Neural progenitor cell (in vitro differentiated cells): Measurements from ENCODE around the gene COL11A2. TPM values are rescaled to one million over a fixed set of nuclear protein-coding genes. Genes with fewer than 3 reads are reported as not detected.

Experiments
- DNase-seq: peaks from one replicate; pipeline ENCODE4 v3.0.0-alpha.2; 2016; ENCODE audit warnings: low spot score
- H2AFZ ChIP-seq: fragments of 200-600 bp; sonication (generic); replicated peaks from 2 replicates; pipeline ENCODE4 v1.6.1; 2016; ENCODE audit warnings: antibody characterized with exemption
- H3F3A ChIP-seq: fragments of 200-600 bp; sonication (generic); 2 replicates; pipeline ENCODE4 v1.6.1; 2016; ENCODE audit warnings: antibody characterized with exemption, low read depth
- H3K27ac ChIP-seq: fragments of 200-600 bp; sonication (generic); 2 replicates; pipeline ENCODE4 v1.5.1; 2016; ENCODE audit warnings: mild to moderate bottlenecking
- H3K27me3 ChIP-seq: fragments of 200-600 bp; sonication (generic); 2 replicates; pipeline ENCODE4 v1.6.1; 2016; ENCODE audit warnings: mild to moderate bottlenecking, moderate library complexity
- H3K36me3 ChIP-seq: fragments of 200-600 bp; sonication (generic); 2 replicates; pipeline ENCODE4 v1.5.1; 2016
- H3K4me1 ChIP-seq: fragments of 200-600 bp; sonication (generic); 2 replicates; pipeline ENCODE4 v1.6.1; 2016; ENCODE audit warnings: mixed run types
- H3K4me2 ChIP-seq: fragments of 200-600 bp; sonication (generic); 2 replicates; pipeline ENCODE4 v1.6.1; 2016
- H3K4me3 ChIP-seq: fragments of 200-600 bp; sonication (generic); 2 replicates; pipeline ENCODE4 v1.5.1; 2016
- H3K79me2 ChIP-seq: fragments of 200-600 bp; sonication (generic); 2 replicates; pipeline ENCODE4 v1.6.1; 2016; ENCODE audit warnings: low read depth
- H3K9ac ChIP-seq: fragments of 200-600 bp; sonication (generic); 2 replicates; pipeline ENCODE4 v1.6.1; 2016
- H3K9me3 ChIP-seq: fragments of 200-600 bp; sonication (generic); 2 replicates; pipeline ENCODE4 v1.5.1; 2016; ENCODE audit warnings: low read depth
- H4K20me1 ChIP-seq: fragments of 200-600 bp; sonication (generic); 2 replicates; pipeline ENCODE4 v1.6.1; 2016; ENCODE audit warnings: low read depth
- H3K27ac Mint-ChIP-seq: 3 replicates; pipeline ENCODE4 v1.8.0; 2021; ENCODE audit warnings: mixed read lengths
- H3K27me3 Mint-ChIP-seq: 2 replicates; pipeline ENCODE4 v1.8.0; 2022; ENCODE audit warnings: low read depth, mild to moderate bottlenecking, inconsistent platforms, moderate library complexity, mixed read lengths; ENCODE audit not compliant: insufficient read depth
- H3K36me3 Mint-ChIP-seq: 3 replicates; pipeline ENCODE4 v1.8.0; 2021; ENCODE audit warnings: mixed read lengths
- H3K4me1 Mint-ChIP-seq: 3 replicates; pipeline ENCODE4 v1.8.0; 2021; ENCODE audit warnings: mixed read lengths
- H3K4me3 Mint-ChIP-seq: 3 replicates; pipeline ENCODE4 v1.8.0; 2021; ENCODE audit warnings: mild to moderate bottlenecking, moderate library complexity, mixed read lengths
- H3K9me3 Mint-ChIP-seq: 3 replicates; pipeline ENCODE4 v1.8.0; 2020; ENCODE audit warnings: mixed read lengths
- EZH2 ChIP-seq: fragments of 200-600 bp; sonication (generic); IDR thresholded peaks from 2 replicates; pipeline ENCODE4 v1.6.1; 2017; ENCODE audit warnings: antibody characterized with exemption, mild to moderate bottlenecking, moderate library complexity
- EZH2phosphoT487 ChIP-seq: fragments of 200-600 bp; sonication (generic); IDR thresholded peaks from 2 replicates; pipeline ENCODE4 v1.6.1; 2017; ENCODE audit warnings: antibody characterized with exemption
- total RNA-seq: library from RNA; depleted of rRNA; stranded (reverse); fragments of >200 nt; gene quantifications from 2 replicates; pipeline ENCODE4 v1.2.3, GENCODE V29; 2015; ENCODE audit warnings: low replicate concordance
- TF ChIP-seq, protein P1 (sequence below): fragments of 200-600 bp; sonication (generic); IDR thresholded peaks from 2 replicates; pipeline ENCODE4 v1.5.1; 2017; ENCODE audit warnings: antibody characterized with exemption, mild to moderate bottlenecking

COL11A2 gene
- total RNA-seq, 1 donor from 2014 or later = 0.49 TPM

DNA sequence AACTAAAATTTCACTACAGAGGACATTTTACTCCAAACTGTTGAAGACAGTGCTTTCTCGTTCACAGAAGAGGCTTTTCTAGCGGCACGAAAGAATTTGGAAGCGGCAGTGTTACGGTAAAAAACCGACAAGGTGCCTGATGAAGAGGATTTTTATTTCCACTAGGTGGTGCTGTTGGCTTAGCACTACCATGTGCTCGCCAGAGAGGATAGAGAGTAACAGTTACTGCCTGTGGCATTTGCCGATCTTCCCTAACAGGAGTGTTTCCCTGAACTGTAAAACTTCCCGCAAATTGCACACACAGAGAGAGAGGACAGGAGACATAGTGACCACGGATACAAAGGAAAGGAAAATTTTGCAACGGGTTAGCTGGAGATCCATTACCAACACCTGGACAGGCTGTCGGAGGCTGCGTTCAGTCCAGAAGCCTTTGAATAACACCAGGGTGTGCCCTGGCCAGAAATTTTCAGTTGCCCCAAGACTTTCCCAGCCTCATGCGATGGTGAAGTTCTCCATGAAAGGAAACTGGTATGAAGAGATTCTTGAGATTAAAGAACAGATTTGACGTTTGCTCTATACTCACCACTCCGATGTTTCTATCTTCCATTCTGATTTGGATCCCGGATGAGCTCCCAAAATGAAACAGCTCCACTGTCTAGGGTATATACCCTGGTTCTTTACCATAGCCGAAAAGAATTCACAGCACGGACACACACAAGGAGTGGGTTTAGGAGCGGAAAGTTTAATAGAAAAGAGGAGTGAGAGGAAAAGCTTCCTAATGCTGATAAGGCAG is 68.3 kb downstream of the COL11A2 start:
- peaks cover 5% of the 10 kb centered on the region for H3K9me3 Mint-ChIP-seq
- no peaks in the 10 kb centered on the region for H3K36me3 ChIP-seq
- no peak overlapping the region for H3K4me3 Mint-ChIP-seq
- H3K9me3 ChIP-seq = no peaks in the 10 kb centered on the region
- H2AFZ ChIP-seq = no peak overlapping the region
- H3K79me2 ChIP-seq = no peaks in the 10 kb centered on the region
- no peaks in the 10 kb centered on the region for H3K36me3 Mint-ChIP-seq
- no peaks in the 10 kb centered on the region for H3K27me3 ChIP-seq
- H3K27ac Mint-ChIP-seq = no peak overlapping the region
- TF ChIP-seq, protein P1, sequence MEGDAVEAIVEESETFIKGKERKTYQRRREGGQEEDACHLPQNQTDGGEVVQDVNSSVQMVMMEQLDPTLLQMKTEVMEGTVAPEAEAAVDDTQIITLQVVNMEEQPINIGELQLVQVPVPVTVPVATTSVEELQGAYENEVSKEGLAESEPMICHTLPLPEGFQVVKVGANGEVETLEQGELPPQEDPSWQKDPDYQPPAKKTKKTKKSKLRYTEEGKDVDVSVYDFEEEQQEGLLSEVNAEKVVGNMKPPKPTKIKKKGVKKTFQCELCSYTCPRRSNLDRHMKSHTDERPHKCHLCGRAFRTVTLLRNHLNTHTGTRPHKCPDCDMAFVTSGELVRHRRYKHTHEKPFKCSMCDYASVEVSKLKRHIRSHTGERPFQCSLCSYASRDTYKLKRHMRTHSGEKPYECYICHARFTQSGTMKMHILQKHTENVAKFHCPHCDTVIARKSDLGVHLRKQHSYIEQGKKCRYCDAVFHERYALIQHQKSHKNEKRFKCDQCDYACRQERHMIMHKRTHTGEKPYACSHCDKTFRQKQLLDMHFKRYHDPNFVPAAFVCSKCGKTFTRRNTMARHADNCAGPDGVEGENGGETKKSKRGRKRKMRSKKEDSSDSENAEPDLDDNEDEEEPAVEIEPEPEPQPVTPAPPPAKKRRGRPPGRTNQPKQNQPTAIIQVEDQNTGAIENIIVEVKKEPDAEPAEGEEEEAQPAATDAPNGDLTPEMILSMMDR = peak; percentile 78
- TF ChIP-seq EZH2 = no peak
- H3K4me2 ChIP-seq = no peak overlapping the region
- peaks cover 5% of the 10 kb centered on the region for H3F3A ChIP-seq
- H3K4me1 Mint-ChIP-seq = peaks cover 23% of the 10 kb centered on the region
- no peak overlapping the region for H3K9ac ChIP-seq
- peak; percentile 84 for DNase-seq
- no peaks in the 10 kb centered on the region for H3K4me1 ChIP-seq
- H3K4me3 ChIP-seq = no peak overlapping the region
- no peaks in the 10 kb centered on the region for H4K20me1 ChIP-seq
- H3K27ac ChIP-seq = no peak overlapping the region
- peaks cover 7% of the 10 kb centered on the region for H3K27me3 Mint-ChIP-seq

DNA sequence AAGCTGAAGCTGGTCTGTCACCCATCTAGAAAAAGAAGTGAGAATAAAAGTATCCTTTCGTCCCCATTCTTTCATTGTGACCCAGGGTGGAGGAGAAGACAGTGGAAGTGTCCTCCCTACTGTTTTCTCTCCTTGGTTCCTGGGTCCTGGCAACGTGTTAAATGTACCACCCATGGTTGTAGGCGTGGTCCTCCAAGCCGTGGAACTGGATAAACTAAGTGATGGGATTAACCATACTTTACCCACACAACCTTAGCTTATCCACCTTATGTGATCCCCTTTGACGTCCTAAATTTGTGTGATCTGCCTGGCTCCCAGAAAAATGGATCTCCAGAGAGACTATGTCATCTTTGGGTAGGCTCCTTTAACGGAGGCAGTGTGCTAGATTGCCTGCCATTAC is 69.1 kb downstream of the COL11A2 start:
- H2AFZ ChIP-seq = no peak overlapping the region
- H3K27ac Mint-ChIP-seq = peak overlapping the region; percentile 23
- H4K20me1 ChIP-seq = no peaks in the 10 kb centered on the region
- no peaks in the 10 kb centered on the region for H3K79me2 ChIP-seq
- no peak overlapping the region for H3K9ac ChIP-seq
- no peak for DNase-seq
- H3K36me3 ChIP-seq = no peaks in the 10 kb centered on the region
- no peaks in the 10 kb centered on the region for H3K9me3 ChIP-seq
- H3K4me1 ChIP-seq = no peaks in the 10 kb centered on the region
- no peak overlapping the region for H3K4me3 Mint-ChIP-seq
- peaks cover 5% of the 10 kb centered on the region for H3K9me3 Mint-ChIP-seq
- H3K27me3 Mint-ChIP-seq = peaks cover 7% of the 10 kb centered on the region
- peaks cover 6% of the 10 kb centered on the region for H3F3A ChIP-seq
- H3K27me3 ChIP-seq = peaks cover 3% of the 10 kb centered on the region
- H3K4me3 ChIP-seq = no peak overlapping the region
- no peak overlapping the region for H3K4me2 ChIP-seq
- no peak overlapping the region for H3K27ac ChIP-seq
- no peaks in the 10 kb centered on the region for H3K36me3 Mint-ChIP-seq
- peaks cover 23% of the 10 kb centered on the region for H3K4me1 Mint-ChIP-seq
- no peak for TF ChIP-seq EZH2
- TF ChIP-seq EZH2phosphoT487 = no peak
- TF ChIP-seq, protein P1 = no peak

DNA sequence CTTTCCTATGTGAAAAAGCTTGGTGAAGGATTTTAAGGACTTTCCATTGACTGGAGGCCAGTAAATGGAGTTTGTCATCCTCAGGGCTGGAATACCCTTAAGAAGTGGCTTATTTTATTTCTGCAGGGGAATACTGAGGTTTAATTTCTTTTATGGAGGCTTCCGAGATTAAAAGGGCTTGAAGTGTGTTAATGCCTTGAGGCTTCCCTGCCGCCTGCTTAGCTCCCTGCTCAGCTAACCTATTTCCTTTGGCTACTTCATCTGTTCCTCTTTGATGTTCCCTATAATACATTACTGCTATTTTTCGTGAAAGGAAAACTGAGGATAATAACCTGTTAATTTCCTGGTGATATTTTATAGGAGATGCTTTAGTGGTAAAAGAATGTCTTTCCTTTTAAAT is 72.3 kb downstream of the COL11A2 start:
- no peak overlapping the region for H3K27ac ChIP-seq
- DNase-seq = no peak
- peaks cover 2% of the 10 kb centered on the region for H3K9me3 Mint-ChIP-seq
- H3K27ac Mint-ChIP-seq = no peak overlapping the region
- peaks cover 30% of the 10 kb centered on the region for H3F3A ChIP-seq
- H3K4me3 Mint-ChIP-seq = no peak overlapping the region
- no peak overlapping the region for H3K4me3 ChIP-seq
- no peak overlapping the region for H3K9ac ChIP-seq
- H3K36me3 Mint-ChIP-seq = no peaks in the 10 kb centered on the region
- H4K20me1 ChIP-seq = no peaks in the 10 kb centered on the region
- no peak overlapping the region for H3K4me2 ChIP-seq
- no peaks in the 10 kb centered on the region for H3K9me3 ChIP-seq
- H2AFZ ChIP-seq = no peak overlapping the region
- H3K79me2 ChIP-seq = no peaks in the 10 kb centered on the region
- peaks cover 33% of the 10 kb centered on the region for H3K27me3 ChIP-seq
- no peaks in the 10 kb centered on the region for H3K36me3 ChIP-seq
- no peak for TF ChIP-seq EZH2phosphoT487
- TF ChIP-seq EZH2 = no peak
- TF ChIP-seq, protein P1 = no peak
- peaks cover 36% of the 10 kb centered on the region for H3K4me1 Mint-ChIP-seq
- peaks cover 8% of the 10 kb centered on the region for H3K4me1 ChIP-seq
- H3K27me3 Mint-ChIP-seq = peaks cover 26% of the 10 kb centered on the region
